ENCODE results near the gene RGS3. TPM values are rescaled to one million over a fixed set of nuclear protein-coding genes. Genes with fewer than 3 reads are reported as not detected.

Gene RGS3
- 9.6 and 29.9 TPM in 2 replicates for total RNA-seq (ENCODE audit: low replicate concordance)
- long read RNA-seq, transcript RGS3-211 (5 exons, 2,155 nt), result major isoform, 5 of 8 reads
- long read RNA-seq, partial matches to known transcripts, result 1 of 8 reads
- long read RNA-seq, other reads (novel, unspliced or antisense), result 2 of 8 reads

GRCh38 chr9:113463418-113464285, at the start of gene RGS3:
Gene RGS3, plus strand, starts transcription at chr9:113463727. Its CDS starts 76 bp downstream, at chr9:113463803.
- TF ChIP-seq CTCF (conservative IDR thresholded peaks at IDR 0.05), result no peak
- Mint-ChIP-seq H3K9me3 (no peaks in the 10 kb centered on the region), H3K4me1 (ENCODE audit: unreplicated experiment) (peaks cover 24% of the 10 kb centered on the region), H3K27me3 (peaks cover 32% of the 10 kb centered on the region), H3K4me3 (peak within 1 kb of the TSS; percentile 84), H3K27ac (no peak within 1 kb of the TSS), H3K36me3 (peaks cover 4% of the 10 kb centered on the region)
- DNase-seq (ENCODE audit: extremely low spot score, unreplicated experiment), result peak; percentile 77

- no peak for DNase-seq (ENCODE audit: extremely low spot score, unreplicated experiment)
- H3K9me3 Mint-ChIP-seq, result no peaks in the 10 kb centered on the region
- no peak for TF ChIP-seq CTCF (conservative IDR thresholded peaks at IDR 0.05)
- no peaks in the 10 kb centered on the region for H3K27me3 Mint-ChIP-seq
- H3K27ac Mint-ChIP-seq, result no peak overlapping the region
- H3K4me3 Mint-ChIP-seq, result no peak overlapping the region
- no peaks in the 10 kb centered on the region for H3K4me1 Mint-ChIP-seq (ENCODE audit: unreplicated experiment)
- no peaks in the 10 kb centered on the region for H3K36me3 Mint-ChIP-seq
These were observed 47.3 kb upstream of the RGS3 start for GRCh38 chr9:113416149-113416721.

- H3K36me3 Mint-ChIP-seq, result no peaks in the 10 kb centered on the region
- H3K4me1 Mint-ChIP-seq (ENCODE audit: unreplicated experiment), result no peaks in the 10 kb centered on the region
- no peaks in the 10 kb centered on the region for H3K27me3 Mint-ChIP-seq
- no peaks in the 10 kb centered on the region for H3K9me3 Mint-ChIP-seq
- no peak overlapping the region for H3K27ac Mint-ChIP-seq
- no peak for TF ChIP-seq CTCF (conservative IDR thresholded peaks at IDR 0.05)
- no peak for DNase-seq (ENCODE audit: extremely low spot score, unreplicated experiment)
- H3K4me3 Mint-ChIP-seq, result no peak overlapping the region
These were observed 46.2 kb upstream of the RGS3 start for GRCh38 chr9:113417370-113417769.

- H3K27me3 Mint-ChIP-seq, result peaks cover 10% of the 10 kb centered on the region
- no peak for DNase-seq (ENCODE audit: extremely low spot score, unreplicated experiment)
- H3K36me3 Mint-ChIP-seq, result no peaks in the 10 kb centered on the region
- H3K4me1 Mint-ChIP-seq (ENCODE audit: unreplicated experiment), result no peaks in the 10 kb centered on the region
- H3K27ac Mint-ChIP-seq, result no peak overlapping the region
- no peak for TF ChIP-seq CTCF (conservative IDR thresholded peaks at IDR 0.05)
- no peak overlapping the region for H3K4me3 Mint-ChIP-seq
- H3K9me3 Mint-ChIP-seq, result no peaks in the 10 kb centered on the region
These were observed 41.8 kb upstream of the RGS3 start for GRCh38 chr9:113421726-113422125.

- no peak for DNase-seq (ENCODE audit: extremely low spot score, unreplicated experiment)
- Mint-ChIP-seq H3K4me1 (ENCODE audit: unreplicated experiment) (no peaks in the 10 kb centered on the region), H3K36me3 (no peaks in the 10 kb centered on the region), H3K27me3 (peaks cover 10% of the 10 kb centered on the region), H3K27ac (no peak overlapping the region), H3K4me3 (no peak overlapping the region), H3K9me3 (no peaks in the 10 kb centered on the region)
- no peak for TF ChIP-seq CTCF (conservative IDR thresholded peaks at IDR 0.05)
These were observed 38.5 kb upstream of the RGS3 start for GRCh38 chr9:113425072-113425471.
